GM19452 (cell line): ENCODE data around the gene ZNF536.

Experiments used
- ATAC-seq: cut with Tn5 transposase; IDR thresholded peaks from one replicate; pipeline ENCODE4 v1.9.1; 2021; ENCODE audit not compliant: unreplicated experiment

ZNF536 gene

GRCh38 chr19:30555075-30555790 lies 183.0 kb downstream of the ZNF536 start:
- ATAC-seq: no peak

DNA sequence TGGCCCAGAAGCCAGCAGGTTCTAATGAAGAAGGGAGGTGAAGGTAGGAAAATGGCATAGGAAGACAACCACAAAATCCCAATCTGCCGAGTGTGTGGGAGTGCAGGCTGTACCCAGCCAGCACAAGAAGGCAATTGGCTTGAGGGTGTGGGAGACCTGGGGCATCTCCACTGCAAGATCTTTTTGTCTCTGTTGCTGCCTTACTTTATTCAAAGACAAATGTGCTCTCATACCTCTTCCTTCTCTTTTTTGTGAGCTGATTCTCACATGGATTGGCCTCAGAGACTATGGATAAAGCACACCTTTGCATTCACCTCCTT lies 183.6 kb downstream of the ZNF536 start:
- ATAC-seq: no peak

- no peak for ATAC-seq
Measured at GRCh38 chr19:30556230-30556711, 184.1 kb downstream of the ZNF536 start.

DNA sequence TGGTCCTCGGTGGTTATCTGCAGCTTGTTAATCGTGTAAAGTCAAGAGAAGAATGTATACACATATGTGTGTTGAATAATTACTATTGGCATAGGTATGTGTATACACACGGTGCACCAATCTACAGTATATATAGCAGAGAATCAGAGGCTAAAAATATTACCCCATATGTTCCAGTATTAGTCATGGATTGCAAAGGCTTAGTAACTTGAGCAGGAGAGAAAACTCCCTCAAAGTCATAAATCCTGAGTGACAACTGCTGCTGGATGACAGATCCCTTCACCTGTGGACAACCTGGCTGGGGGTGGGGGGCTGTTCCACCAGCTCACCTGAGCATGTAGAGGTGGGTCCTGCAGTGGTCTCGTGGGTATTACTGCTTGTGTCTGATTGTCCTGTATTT lies 185.0 kb downstream of the ZNF536 start:
- ATAC-seq: no peak

DNA sequence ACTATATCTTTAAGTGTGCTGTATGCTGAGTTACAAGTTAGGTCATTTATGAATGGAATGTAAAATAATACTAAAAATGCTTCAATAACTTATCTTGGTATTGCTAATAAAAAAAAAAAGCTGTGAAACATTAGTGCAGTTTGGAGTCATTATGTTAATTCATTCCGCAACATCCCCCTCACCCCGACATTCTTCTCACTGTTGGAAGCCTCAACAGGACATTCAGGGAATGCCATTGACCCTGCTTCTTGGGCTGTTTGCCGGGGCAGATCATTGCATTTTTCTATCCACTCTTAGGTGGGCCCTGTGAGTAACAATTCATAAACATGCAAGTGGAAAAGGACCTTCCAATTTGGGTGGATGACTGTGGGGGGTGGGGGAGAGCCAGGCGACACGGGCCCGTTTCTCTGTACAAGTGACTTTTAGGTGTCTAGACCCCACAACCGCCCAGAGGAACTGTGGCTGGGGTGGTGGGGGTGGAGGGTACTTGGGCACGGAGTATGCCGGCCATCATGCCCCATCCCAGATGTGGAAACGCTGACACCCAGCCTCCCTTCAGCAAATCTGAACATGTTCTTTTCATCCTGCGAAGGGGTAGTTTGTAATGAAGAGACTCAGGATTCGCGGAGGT lies 185.9 kb downstream of the ZNF536 start:
- ATAC-seq: no peak

- ATAC-seq: no peak
Measured at GRCh38 chr19:30558793-30559192, 186.6 kb downstream of the ZNF536 start.

DNA sequence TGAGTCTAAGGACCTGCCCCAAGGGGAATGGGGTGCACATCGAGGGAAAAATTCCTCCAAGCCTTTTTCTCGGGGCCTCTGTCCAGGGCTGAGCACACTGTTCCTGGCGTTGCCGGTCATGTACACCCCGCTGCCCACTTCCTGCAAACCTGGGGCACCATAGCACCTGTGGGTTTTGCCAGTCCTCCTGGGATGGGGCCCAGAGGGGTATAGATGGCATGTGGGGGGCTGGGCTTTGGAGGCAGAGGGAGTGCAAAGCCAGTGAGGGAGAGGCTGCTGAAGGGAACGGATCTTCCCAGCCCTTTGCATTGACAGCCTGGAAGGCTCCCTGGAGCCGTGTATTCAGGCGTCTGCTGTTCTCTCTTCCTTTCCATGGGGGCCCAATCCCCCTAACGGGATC lies 187.3 kb downstream of the ZNF536 start:
- ATAC-seq: no peak

DNA sequence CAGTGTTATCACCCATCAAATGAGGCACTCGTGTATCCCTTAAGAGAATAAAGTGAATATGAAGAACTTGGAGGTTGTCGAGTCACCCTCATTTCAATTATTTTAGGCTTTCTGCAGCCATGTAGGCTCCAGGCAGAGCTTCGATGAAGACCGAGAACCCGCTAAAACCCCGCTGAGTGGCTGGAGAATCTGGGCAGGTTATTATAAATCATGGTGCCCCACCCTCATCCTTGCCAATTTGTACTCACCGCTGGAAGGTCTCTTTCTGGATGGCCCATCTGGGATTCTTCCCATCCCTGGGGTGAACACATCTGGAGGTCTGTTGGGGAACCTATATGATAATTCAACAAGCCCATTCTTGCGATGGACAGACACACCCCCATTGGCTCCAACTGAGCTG lies 190.8 kb downstream of the ZNF536 start:
- no peak for ATAC-seq

- no peak for ATAC-seq
Measured at GRCh38 chr19:30563691-30564090, 191.5 kb downstream of the ZNF536 start.

DNA sequence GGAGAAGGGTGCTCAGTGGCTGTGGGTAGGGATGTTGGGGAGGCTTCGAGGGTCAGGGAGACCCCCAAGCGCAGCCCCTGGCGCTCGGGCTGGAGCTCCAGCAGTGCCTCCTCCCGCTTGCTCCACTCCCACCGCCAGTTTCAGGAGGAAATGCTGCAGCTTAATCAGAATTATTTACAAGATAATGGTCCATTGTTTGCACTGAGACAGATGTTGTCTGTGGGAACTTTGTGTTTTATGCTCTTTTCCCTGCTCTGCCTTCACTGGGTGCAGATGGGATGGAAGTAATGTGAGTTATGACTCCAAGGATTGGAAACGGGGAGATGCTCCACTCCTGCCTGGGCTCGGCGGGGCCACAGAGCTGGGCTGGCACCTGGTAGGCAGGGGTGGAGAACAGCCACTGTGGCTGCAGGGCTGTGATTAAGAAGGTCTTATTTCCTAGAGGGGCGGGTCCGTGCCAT lies 192.4 kb downstream of the ZNF536 start:
- ATAC-seq: no peak

- no peak for ATAC-seq
Measured at GRCh38 chr19:30565636-30566035, 193.5 kb downstream of the ZNF536 start.

DNA sequence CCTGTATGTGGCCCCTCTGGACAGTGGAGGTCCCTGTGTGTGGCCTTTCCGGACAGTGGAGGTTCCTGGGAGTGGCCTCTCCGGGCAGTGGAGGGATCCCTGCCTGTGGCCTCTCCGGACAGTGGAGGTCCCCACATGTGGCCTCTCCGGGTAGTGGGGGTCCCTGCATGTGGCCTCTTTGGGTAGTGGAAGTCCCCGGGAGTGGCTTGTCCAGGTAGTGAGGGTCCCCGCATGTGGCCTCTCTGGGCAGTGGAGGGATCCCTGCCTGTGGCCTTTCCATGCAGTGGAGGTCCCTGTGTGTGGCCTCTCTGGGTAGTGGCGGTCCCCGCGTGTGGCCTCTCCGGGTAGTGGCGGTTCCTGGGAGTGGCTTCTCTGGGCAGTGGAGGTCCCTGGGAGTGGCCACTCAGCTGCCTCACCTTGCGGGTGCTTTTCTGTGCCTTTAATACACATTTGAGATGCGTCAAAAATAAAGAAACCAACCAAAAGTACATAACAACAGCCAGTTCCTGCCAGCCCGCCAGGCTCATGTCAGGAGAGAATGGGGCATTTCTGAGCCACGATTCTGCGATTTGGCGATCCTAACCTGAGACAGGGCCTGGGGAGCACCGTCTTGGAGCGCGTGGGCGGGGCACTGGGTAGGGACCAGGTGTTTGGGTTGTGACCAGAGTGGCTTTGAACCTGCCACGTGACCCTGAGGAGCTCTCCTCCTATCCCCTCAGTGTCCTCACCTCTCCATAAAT lies 194.7 kb downstream of the ZNF536 start:
- no peak for ATAC-seq

GRCh38 chr19:30567536-30568232 lies 195.5 kb downstream of the ZNF536 start:
- no peak for ATAC-seq

DNA sequence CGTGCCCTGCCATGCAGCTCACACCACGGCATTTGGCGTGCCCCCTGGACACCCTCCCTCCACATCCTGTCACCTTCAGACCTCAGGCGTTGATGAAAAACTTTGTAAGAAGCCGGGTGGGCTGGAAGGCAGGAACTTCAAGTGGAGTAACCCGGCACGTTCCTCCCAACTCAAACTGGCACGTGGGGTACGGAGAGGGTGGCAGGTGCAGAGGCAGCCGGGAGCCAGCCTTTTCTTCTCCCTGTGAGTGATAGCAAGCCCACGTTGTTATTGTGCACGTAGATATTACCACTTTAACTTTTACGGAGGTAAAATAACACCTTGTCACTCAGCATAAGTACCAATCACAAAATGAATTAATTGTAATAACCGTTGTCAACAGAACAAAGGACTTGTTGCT lies 198.0 kb downstream of the ZNF536 start:
- ATAC-seq: no peak

DNA sequence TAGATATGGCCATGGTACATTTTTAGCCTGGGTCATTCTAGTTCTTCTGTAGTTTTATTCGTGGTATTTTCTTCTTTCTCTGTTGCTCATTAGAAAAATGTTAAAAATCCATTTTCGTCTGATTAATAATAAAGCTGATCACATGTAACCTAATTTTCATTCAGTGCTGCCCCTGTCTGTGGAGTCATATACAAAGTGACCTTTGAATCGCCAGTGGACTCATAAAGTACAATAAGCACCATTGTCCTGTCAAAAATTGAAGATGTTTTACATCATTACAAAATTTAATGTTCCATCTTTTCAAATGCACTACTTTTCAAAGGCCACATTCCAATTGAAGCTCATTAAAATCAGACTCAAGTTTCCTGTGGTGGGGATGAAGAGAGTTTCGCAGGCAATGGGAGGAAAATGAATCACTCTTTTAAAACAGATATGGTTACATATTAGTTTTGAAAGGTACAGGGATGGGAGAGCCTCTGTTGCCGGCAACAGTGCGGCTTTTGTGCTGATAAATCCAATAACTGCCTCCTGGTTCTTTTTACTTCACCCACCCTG lies 205.4 kb downstream of the ZNF536 start:
- no peak for ATAC-seq

DNA sequence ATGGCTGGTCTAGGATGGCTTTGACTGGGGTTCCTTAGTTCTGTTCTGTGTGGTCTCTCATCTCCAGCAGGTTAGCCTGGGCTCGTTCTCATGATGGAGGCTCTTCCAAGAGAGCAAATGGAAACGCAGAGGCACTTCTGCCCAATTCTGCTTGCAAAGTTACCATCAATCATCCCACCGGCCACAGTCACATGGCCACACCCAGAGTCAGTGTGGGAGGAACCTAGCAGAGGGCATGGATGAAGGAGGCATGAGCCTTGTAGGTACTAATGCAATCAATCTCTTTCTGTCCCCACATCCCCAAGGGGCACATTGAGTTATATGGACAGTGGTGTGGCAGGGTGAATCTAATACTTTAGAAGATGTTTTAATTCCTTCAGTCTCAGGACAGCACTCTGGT lies 207.2 kb downstream of the ZNF536 start:
- no peak for ATAC-seq

- no peak for ATAC-seq
Measured at GRCh38 chr19:30580673-30581072, 208.5 kb downstream of the ZNF536 start.

- ATAC-seq: no peak
Measured at GRCh38 chr19:30584090-30584489, 211.9 kb downstream of the ZNF536 start.

DNA sequence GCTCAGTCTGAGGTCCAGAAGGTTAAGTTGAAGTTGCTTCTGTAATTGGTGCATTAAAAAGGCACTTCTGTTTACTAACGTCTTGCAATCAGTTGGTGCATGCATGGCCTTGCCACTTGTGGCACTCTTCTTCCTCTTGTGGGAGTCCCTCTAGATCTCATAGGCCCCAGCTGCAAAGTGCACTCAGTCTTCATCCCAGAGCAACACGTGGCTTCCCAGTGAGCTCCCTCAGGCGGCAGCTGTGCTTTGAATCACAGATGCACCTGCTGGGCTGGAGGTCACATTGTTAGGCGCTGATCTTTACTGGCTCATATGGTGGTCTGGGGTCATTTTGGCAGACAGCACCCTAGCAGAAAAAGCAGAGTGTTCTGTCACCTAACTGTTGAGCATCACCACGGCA lies 215.7 kb downstream of the ZNF536 start:
- no peak for ATAC-seq

DNA sequence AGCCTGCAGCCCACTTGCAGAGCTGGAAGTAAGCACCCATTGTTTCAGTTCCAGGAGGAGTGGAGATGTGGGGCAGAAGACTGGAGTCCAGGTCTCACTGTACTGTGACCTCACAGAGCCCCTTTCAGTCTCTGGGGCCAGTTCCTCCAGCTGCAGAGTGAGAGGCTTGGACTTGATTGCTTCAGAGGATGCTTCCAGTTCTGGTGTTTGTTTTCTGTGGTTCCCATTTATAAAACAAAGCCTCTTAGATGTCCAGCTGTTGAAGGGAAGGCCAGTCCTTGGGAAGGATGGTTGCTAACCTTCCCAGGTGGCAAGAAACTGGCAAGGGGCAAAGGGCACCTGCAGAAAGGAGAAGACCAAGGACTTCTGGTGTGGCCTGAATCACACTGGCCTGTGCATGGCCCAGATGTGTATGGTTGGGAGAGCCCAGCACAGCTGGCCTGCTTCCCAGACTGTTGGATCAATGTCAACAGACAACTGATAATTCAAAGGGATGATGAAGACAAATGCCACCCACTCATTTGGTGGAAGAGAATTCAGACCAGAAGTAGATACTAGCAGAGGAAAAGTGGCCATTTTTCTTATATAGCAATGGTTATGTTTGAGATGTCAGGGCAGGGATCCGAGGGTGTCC lies 218.5 kb downstream of the ZNF536 start:
- ATAC-seq: no peak

DNA sequence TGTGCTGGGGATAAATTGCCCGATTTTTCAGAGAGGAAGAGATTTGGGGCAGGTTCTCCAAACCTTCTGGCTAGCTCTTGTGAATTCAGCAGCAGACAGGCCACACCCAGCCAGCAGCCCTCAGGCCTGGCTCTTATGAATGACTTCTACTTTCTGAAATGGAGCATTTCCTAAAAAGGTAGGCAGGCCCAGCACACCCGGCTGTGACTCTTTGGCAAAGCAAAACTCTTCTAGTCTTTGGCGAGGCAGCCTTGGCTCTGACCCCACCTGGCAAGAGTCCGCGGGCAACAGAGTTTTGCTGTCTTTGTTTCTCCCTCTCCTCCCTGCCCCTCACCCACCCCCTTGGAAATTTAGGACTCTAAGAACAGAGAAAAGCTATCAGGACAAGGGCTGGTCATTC lies 221.2 kb downstream of the ZNF536 start:
- ATAC-seq: no peak
